HG02642 (cell line): Measurements from ENCODE around the gene GALNT9.

Experiments used
- ATAC-seq: cut with Tn5 transposase; IDR thresholded peaks from one replicate; pipeline ENCODE4 v1.9.1; 2021; ENCODE audit warnings: mild to moderate bottlenecking; ENCODE audit not compliant: unreplicated experiment, poor library complexity

GALNT9 gene

DNA sequence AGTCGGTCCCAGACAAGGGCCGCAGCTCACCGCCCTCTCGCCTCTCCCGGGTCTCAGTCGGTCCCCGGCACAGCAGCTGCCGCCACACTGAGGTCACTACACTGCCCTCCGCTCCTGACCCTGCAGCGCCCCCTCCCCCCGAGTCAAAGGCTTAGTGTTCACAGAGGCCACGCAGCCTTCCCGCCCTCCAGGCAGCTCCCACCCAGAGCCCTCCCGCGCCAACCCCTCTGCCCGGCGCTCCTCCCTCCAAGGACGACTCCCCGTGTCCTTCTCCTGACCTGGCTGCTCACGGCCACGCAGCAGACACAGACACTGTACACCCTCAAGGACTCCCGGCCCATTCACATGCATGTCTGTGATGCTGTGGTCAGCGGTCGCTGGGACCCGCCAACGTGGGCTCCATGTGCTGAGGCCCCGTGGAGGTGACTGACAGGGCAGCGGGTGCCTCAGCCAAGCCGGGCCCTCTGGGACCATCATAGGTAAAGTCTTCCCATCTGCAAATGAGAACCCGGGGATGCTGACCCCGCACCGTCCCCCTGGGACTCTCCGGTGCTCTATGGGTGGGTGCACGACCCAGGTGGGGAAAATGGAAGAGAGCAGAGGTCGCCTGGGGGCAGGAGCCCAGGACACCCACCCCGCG lies 16.3 kb upstream of the GALNT9 start:
- ATAC-seq = no peak

GRCh38 chr12:132345126-132345525 lies 15.7 kb upstream of the GALNT9 start:
- ATAC-seq = no peak

DNA sequence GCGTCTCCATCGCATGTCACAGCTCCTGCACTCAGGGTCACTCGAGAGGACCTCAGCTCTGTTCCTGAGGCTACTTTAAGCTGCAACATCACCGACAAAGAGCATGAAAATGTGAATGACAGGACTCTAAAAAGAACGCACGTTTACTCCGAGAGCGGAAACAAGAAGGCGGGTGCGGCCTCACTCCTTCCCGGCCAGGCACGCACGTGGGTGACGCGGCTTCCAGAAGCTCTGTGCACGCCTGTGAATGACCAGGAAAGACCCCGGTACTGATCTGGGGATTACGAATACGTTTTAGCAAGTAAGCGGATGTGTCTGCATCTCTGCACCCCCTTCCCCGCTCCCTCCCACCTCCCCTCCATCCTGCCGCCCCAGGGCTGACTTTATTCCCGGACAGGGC lies 15.2 kb upstream of the GALNT9 start:
- ATAC-seq = no peak

DNA sequence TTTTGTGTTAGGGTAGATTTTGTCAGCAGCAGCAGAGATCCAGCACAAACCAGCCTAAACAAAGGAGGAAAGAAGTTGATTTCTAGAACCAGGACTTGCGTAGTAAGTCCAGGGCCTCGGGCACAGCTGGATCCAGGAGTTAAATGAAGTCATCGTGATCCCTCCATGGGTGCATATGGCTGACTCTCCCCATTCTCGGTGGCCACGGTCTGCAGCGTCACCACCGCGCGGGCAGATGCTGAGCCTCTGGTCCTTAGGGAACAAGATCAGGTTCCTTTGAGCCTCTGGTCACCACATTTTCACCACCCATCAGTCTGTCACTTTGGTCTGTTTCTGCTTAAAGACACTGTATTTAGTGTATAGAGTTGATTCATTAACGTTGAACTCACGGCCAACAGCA lies 14.8 kb upstream of the GALNT9 start:
- ATAC-seq = no peak

DNA sequence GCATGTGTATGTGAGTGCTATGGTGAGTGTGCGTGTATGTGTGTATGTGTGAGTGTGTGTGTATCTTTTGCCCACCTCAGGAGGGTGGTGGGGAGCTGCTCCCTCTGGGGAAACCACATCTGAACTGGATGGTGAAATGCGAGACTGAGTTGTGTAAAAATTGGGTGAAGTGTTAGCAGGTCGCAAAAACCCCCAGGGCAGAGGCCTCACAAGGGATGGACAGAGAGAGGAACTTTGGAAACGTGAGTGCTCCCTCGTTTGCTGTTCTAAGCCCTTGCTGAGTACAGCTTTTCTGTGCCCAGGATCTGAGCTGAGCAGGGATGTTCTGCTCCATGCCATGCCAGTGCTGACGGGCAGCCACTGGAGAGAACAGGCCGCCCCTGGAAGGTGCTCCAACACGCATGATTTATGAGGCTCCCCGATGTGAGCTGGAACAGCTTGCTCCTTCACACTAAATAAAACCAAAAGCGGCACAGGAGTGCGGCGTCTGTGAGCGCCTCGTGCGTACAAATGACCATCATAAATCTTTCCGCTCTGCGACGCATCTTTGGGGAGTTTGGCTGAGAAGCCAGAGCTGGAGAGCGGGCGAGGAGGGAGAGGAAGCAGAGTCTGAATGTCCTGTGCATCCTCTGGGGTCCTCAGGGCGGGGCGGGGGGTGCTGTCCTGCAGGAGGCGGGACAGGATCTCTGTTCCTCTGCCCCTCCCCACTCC lies 14.1 kb upstream of the GALNT9 start:
- ATAC-seq = no peak

DNA sequence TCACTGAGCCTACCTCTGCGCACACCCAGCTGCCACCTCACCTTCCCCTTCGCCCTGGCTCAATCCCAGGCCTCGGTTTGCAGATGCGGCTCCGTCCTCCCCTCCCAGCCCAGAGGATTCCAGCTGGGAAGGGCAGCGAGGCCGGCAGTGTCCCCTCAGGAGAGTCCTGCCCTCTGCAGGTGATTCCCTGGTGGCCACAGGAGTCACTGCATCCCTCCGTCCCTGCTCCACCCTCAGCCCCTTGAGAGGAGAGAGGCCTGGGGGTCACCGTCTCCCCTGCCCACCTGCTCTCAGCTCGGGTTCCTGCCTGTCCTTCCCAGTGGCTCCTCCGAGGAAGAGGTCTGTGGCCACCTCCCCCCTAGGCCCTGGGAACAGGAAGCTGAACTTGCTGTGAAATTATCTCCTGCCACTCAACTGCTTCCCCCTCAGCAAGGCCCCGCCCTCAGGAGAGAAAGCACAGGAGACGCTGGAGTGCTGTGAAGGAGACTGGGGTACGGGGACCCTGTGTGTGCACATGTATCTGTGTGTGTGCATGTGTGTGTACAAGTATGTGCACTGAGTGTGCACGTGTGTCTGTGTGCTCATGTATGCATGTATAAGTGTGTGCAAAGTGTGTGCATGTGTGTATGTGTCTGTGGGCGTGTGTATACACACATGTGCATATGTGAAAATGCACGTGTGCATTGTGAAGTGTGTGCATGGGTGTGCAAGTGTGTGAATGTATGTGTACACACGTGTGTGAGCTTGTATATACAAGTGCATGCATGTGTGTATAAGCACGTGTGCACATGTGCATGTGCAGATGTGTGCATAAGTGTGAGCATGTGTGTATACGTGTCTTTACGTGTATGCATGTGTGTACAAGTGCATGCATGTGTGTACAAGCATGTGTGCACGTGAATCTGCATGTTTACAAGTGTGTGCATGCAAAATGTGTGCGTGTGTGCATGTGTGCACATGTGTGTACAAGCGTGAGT lies 13.2 kb upstream of the GALNT9 start:
- no peak for ATAC-seq

DNA sequence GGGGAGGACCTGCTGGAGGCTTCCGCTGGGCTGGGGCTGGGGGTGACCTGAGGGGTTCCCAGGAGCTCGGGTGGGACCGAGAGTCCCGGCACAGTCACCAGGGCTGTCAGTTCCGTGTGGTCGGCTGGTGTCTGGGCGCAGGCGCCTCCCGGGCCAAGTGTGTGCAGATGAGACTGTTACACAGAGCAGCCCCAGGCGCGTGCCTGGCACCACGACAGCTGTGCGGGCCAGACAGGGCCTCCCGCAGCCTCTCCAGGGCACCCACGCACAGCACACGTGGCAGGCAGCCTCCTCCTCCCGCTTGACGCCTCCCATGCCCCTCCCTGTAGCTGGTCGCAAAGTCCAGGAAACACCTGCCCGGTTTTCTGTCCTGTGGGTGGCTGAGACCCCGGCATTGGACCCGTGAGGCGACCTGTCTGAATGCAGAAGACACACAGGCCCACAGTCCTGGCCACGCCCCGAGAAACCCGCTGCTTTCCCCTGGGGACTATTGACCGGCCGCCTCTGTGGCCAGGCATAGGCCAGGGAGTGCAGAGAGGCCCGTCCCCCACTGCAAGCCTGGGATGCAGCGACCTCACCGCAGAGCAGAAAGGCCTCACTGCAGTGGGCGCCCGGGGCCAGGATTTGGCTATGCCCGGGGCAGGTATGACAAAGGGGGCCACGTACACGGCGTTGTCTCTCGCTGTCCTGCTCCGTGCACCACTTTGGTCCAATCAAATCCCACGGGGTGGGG lies 12.1 kb upstream of the GALNT9 start:
- no peak for ATAC-seq

- no peak for ATAC-seq
Measured at GRCh38 chr12:132340266-132341035, 11.1 kb upstream of the GALNT9 start.

- ATAC-seq = no peak
Measured at GRCh38 chr12:132339856-132340255, 10.5 kb upstream of the GALNT9 start.

DNA sequence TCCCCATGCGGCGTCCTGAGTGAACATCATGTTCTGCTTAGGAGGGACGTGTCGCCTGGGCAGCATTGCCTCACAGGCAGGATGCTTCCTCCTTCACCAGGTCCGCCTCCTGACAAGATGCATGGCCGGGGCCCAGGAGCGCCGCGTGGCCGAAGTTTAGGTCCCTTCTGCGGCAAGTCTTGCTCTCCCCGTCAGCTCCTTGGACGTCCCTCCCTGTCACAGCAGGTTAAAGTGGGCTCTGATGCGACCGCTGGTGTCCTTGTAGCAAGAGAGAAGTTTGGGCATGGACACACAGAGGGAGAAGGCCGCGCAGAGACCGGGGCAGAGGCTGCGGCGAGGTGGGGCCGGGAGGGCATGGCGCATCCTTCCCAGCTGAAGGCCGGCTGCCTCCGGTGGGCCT lies 9.4 kb upstream of the GALNT9 start:
- no peak for ATAC-seq

DNA sequence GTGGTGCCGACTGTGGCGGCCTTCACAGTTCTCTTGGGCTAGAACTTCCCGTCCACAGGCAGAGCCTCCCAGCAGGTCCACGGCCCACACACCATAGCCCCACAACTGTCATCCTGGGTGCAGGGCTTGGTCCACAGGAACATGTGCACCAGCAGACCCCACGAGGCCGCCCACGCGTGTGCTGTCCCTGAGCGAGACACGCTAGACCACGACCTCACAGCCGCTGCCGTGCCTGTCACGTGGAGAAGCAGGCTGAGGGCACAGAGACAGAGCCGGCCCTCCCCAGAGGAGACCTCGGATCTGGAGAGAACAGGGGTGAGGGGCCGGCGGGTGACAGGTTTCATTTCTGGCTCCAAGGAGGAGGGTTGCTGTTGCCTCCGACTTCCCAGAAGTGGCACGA lies 8.9 kb upstream of the GALNT9 start:
- ATAC-seq = no peak

- ATAC-seq = no peak
Measured at GRCh38 chr12:132337557-132337956, 8.2 kb upstream of the GALNT9 start.

- ATAC-seq = no peak
Measured at GRCh38 chr12:132336451-132337413, 7.3 kb upstream of the GALNT9 start.

- no peak for ATAC-seq
Measured at GRCh38 chr12:132335179-132335756, 5.9 kb upstream of the GALNT9 start.

DNA sequence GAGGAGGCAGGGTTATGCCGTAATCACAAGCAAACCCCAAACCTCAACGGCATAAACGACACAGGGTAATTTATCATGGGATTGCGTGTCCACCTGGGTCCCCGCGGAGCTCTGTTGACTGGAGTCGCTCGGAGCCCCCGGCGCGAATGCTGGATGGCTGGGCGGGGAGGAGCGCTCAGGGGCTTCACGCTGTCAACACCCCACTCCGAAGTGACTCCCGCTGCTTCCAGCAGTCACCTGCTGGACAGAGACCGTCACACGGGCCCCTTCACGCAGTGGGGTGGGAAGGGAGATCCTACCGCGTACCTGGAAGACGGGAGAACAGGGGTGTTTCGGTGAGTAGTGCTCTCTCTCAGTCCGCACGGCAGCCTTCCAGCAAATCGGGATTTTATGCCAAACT lies 4.4 kb upstream of the GALNT9 start:
- ATAC-seq = no peak

GRCh38 chr12:132333273-132333672 lies 3.9 kb upstream of the GALNT9 start:
- ATAC-seq = no peak

DNA sequence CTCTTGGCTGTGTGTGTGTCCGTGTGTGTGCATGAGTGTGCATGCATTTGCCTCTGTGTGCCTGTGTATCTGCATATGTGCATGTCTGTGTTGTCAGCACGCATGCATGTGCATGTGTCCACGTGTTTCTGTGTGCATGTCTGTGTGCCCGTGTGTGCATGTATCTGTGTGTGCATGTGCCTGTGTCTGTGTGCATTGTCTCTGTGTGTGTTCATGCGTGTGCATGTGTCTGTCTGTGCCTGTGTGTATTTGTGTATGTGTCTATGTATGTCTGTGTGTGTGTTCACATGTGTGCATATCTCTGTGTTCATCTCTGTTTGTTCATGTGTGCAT lies 1.1 kb upstream of the GALNT9 start:
- no peak for ATAC-seq
